ENCODE results near the gene SAFB.

SAFB gene

DNA sequence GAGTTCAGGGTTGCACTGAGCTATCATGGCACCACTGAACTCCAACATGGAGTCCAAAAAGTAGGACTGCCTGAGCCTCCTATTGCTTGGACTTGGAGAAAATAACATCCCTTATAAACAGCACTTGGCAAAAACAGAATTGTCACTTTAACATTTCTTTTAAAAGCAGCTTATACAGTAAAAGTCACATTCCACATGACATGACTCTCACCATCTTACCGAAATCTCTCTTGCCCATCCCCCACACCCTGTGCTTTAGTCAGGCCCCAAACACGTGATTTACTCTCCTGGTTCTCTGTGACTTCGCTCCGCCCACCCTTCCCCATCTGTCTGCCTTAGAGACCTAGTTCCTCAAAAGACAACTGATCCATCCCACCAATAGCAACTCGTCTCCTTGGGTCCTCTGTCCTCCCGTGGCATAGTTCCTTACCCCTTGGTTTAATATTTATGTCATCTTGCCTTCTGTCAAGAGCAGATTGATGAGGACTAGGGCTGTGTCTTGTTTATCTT is 4.6 kb downstream of the SAFB start:
- no peak overlapping the region for H3K27ac ChIP-seq
- TF ChIP-seq, protein P1, sequence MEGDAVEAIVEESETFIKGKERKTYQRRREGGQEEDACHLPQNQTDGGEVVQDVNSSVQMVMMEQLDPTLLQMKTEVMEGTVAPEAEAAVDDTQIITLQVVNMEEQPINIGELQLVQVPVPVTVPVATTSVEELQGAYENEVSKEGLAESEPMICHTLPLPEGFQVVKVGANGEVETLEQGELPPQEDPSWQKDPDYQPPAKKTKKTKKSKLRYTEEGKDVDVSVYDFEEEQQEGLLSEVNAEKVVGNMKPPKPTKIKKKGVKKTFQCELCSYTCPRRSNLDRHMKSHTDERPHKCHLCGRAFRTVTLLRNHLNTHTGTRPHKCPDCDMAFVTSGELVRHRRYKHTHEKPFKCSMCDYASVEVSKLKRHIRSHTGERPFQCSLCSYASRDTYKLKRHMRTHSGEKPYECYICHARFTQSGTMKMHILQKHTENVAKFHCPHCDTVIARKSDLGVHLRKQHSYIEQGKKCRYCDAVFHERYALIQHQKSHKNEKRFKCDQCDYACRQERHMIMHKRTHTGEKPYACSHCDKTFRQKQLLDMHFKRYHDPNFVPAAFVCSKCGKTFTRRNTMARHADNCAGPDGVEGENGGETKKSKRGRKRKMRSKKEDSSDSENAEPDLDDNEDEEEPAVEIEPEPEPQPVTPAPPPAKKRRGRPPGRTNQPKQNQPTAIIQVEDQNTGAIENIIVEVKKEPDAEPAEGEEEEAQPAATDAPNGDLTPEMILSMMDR (conservative IDR thresholded peaks at IDR 0.05), result no peak
- no peak for TF ChIP-seq ZFX (IDR thresholded peaks at IDR 0.05)

GRCh38 chr19:5628461-5628860 is 5.6 kb downstream of the SAFB start:
- TF ChIP-seq, protein P1 (conservative IDR thresholded peaks at IDR 0.05), result no peak
- TF ChIP-seq ZFX (IDR thresholded peaks at IDR 0.05), result no peak
- 0 out of 2 replicates have a peak overlapping the region, but pooled peaks have one; percentile 1 for H3K27ac ChIP-seq

DNA sequence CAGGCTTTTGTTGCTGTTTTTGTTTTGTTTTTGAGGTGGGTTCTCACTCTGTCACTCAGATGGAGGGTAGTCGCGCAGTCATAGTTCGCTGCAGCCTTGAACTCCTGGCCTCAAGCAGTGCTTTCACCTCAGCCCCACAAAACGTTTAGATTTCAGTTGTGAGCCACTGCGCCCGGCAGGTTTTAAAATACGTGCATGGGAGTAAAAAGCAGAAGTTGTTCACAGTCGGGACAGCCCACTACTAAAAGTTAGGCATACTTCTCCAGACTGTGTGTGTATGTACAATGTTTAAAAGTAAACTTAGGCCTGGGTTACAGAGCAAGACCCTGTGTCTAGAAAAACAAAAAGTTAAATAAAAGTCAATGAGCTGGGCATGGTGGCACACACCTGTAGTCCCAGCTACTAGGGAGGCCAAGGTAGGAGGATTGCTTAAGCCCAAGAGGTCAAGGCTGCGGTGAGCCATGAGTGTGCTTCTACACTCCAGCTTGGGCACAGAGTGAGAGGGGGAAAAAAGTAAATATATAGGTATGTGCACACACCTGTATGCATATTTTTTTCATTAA is 6.1 kb downstream of the SAFB start:
- 0 out of 2 replicates have a peak overlapping the region, but pooled peaks have one; percentile 1 for H3K27ac ChIP-seq
- TF ChIP-seq ZFX (IDR thresholded peaks at IDR 0.05), result no peak
- TF ChIP-seq, protein P1 (conservative IDR thresholded peaks at IDR 0.05), result no peak

DNA sequence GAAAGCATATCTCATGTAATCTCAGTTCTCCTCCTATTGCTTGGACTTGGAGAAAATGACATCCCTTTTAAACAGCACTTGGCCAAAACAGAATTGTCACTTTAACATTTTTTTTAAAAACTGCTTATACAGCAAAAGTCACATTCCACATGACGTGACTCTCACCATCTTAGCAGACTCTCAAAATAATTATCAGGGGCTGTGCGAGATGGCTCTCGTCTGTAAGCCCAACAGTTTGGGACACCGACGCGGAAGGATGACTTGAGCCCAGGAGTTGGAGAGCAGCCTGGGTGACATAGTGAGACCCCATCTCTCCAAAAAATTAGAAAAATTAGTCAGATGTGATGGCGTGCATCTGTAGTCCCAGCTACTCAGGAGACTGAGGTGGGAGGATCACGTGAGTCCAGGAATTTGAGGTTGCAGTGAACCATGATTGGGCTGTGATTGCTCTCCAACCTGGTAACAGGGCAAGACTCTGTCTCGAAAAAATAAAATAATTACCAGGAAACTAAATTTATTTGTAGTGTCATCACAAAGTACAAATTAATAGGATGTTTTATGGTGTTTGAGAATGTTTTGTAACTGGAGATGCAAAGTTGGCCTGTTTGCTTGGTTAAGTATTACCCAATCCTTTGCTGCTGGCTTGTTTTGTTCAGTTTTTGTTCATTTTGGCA is 8.8 kb downstream of the SAFB start:
- TF ChIP-seq, protein P1 (conservative IDR thresholded peaks at IDR 0.05), result no peak
- TF ChIP-seq ZFX (IDR thresholded peaks at IDR 0.05), result no peak
- peak overlapping the region; percentile 64 for H3K27ac ChIP-seq

DNA sequence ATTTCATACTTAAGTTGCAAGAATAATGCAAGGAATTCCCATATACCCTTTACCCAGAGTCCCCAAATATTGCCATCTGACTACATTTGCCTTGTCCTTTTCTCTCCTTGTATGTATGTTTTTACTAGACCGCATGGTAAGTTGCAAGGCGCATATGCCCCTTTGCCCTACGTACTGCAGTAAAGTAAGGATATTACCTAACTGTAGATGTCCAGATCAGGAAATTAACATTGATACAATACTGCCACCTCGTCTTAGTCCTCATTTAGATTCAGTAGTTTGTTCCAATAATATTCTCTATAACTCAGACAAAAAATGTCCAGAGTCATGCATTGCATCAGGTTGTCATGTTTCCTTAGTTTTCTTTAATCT is 9.3 kb downstream of the SAFB start:
- H3K27ac ChIP-seq, result no peak overlapping the region; the same call in 1 of the 2 replicates
- no peak for TF ChIP-seq ZFX (IDR thresholded peaks at IDR 0.05)
- TF ChIP-seq, protein P1 (conservative IDR thresholded peaks at IDR 0.05), result no peak

GRCh38 chr19:5632657-5633056 is 9.8 kb downstream of the SAFB start:
- TF ChIP-seq ZFX (IDR thresholded peaks at IDR 0.05), result no peak
- peak overlapping the region; percentile 26; the same call in 1 of the 2 replicates for H3K27ac ChIP-seq

- H3K27ac ChIP-seq, result no peak overlapping the region
- TF ChIP-seq ZFX (IDR thresholded peaks at IDR 0.05), result no peak
- TF ChIP-seq, protein P1 (conservative IDR thresholded peaks at IDR 0.05), result no peak
These were observed 12.5 kb downstream of the SAFB start for GRCh38 chr19:5635427-5635826.
